Upper lobe of right lung (tissue), 1 donor: ENCODE data around the gene C16orf92. TPM values are rescaled to one million over a fixed set of nuclear protein-coding genes. Genes with fewer than 3 reads are reported as not detected.
"Not testable (repeated sequence)": the region's sequence is repeated elsewhere in the genome, so short reads cannot be mapped to it uniquely, and the experiment has no call there.

Experiments used
- ATAC-seq: fragments of 200-7000 bp; cut with Tn5 transposase; one replicate; pipeline ENCODE4 v1.9.1; 2020; ENCODE audit warnings: mild to moderate bottlenecking, moderate library complexity
- DNase-seq: peaks from one replicate; pipeline ENCODE4 v3.0.0-alpha.2; 2020
- H3K27ac ChIP-seq: fragments of 200-600 bp; one replicate; pipeline ENCODE4 v1.8.0; 2022
- H3K27me3 ChIP-seq: fragments of 200-600 bp; one replicate; pipeline ENCODE4 v1.8.0; 2022; ENCODE audit warnings: mild to moderate bottlenecking
- H3K36me3 ChIP-seq: fragments of 200-600 bp; one replicate; pipeline ENCODE4 v1.8.0; 2022
- H3K4me1 ChIP-seq: fragments of 200-600 bp; one replicate; pipeline ENCODE4 v1.8.0; 2022
- H3K4me3 ChIP-seq: fragments of 200-600 bp; one replicate; pipeline ENCODE4 v1.8.0; 2022; ENCODE audit warnings: mild to moderate bottlenecking
- H3K9me3 ChIP-seq: fragments of 200-600 bp; one replicate; pipeline ENCODE4 v1.8.0; 2022
- CTCF ChIP-seq: fragments of 200-600 bp; IDR thresholded peaks from one replicate; pipeline ENCODE4 v1.8.0; 2022; ENCODE audit warnings: antibody characterized with exemption
- intact Hi-C: fragments of 100-400 bp; cut with DNase I; formaldehyde crosslinking; loops from one replicate; pipeline ENCODE4 v1.11.0; 2022
- total RNA-seq: library from RNA; stranded (reverse); fragmentation: NEBNext Ultra II Directional; extraction: Animal tissue kit (Norgen Biotek cat#: 25700); gene quantifications from one replicate; pipeline ENCODE4 v1.2.1, GENCODE V29; 2021
- donor health status: DM: no; HTN: yes; CAD: no; lungs with severe emphysema.

C16orf92 gene
- total RNA-seq, 1 donor from 2014 or later = not detected

GRCh38 chr16:30010844-30011713, 11.9 kb upstream of the C16orf92 start, which contains the start of gene DOC2A:
TSS of gene DOC2A (minus strand) at chr16:30011027. CDS start at chr16:30010222, 805 bp downstream.
- Histone ChIP-seq H3K36me3 (no peaks in the 10 kb centered on the region), H3K9me3 (no peaks in the 10 kb centered on the region), H3K27me3 (peaks cover 42% of the 10 kb centered on the region), H3K4me3 (peak within 1 kb of the TSS; percentile 34), H3K27ac (no peak within 1 kb of the TSS), H3K4me1 (peaks cover 5% of the 10 kb centered on the region)
- intact Hi-C loops = loop anchor here (10.0 kb wide), 1 partner anchor 316 kb away; no protein-coding TSS in a partner anchor
- peak; percentile 8 for ATAC-seq
- no peak for DNase-seq
- TF ChIP-seq CTCF = no peak

GRCh38 chr16:30011714-30012504, 11.1 kb upstream of the C16orf92 start:
- Histone ChIP-seq H3K4me3 (no peak overlapping the region), H3K27me3 (peaks cover 42% of the 10 kb centered on the region), H3K9me3 (no peaks in the 10 kb centered on the region), H3K36me3 (no peaks in the 10 kb centered on the region), H3K4me1 (peaks cover 5% of the 10 kb centered on the region), H3K27ac (no peak overlapping the region)
- DNase-seq (no peak), ATAC-seq (no peak)
- no peak for TF ChIP-seq CTCF
- intact Hi-C loops = loop anchor here (10.0 kb wide), 1 partner anchor 317 kb away; no protein-coding TSS in a partner anchor

DNA sequence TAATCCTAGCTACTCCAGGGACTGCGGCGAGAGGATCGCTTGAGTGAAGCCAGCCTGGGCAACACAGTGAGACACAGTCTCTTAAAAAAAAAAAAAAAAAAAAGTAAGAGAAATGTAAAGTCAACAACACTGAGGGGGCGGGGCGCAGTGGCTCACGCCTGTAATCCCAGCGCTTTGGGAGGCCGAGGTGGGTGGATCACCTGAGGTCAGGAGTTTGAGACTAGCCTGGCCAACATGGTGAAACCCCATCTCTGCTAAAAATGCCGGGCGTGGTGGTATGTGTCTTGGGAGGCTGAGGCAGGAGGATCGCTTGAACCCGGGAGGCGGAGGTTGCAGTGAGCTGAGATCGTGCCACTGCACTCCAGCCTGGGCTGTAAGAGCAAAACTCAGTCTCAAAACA, 10.4 kb upstream of the C16orf92 start:
- not testable (repeated sequence) for H3K36me3 ChIP-seq, H3K9me3 ChIP-seq, ATAC-seq, H3K27ac ChIP-seq, DNase-seq, H3K4me3 ChIP-seq, H3K4me1 ChIP-seq
- H3K27me3 ChIP-seq = peaks cover 42% of the 10 kb centered on the region
- intact Hi-C loops = loop anchor here (10.0 kb wide), 1 partner anchor 318 kb away; no protein-coding TSS in a partner anchor

DNA sequence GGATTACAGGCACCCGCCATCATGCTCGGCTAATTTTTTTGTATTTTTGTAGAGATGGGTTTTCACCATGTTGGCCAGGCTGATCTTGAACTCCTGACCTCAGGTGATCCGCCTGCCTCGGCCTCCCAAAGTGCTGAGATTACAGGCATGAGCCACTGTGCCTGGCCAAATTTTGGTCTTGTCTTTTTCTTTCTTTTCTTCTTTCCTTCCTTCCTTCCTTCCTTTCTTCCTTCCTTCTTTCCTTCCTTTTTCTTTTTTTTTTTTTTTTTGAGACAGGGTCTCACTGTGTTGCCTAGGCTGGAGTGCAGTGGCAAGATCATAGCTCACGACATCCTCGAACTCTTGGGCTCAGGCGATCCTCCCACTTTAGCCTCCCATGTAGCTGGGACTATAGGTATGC, 7.5 kb upstream of the C16orf92 start:
- ATAC-seq, H3K27ac ChIP-seq, DNase-seq, H3K36me3 ChIP-seq, H3K9me3 ChIP-seq, H3K4me1 ChIP-seq, H3K4me3 ChIP-seq: not testable (repeated sequence)
- peaks cover 20% of the 10 kb centered on the region for H3K27me3 ChIP-seq
- intact Hi-C loops = loop anchor here (10.0 kb wide), 1 partner anchor 321 kb away; no protein-coding TSS in a partner anchor

GRCh38 chr16:30016555-30017276, 6.3 kb upstream of the C16orf92 start:
- H3K4me1 ChIP-seq = no peaks in the 10 kb centered on the region
- H3K27ac ChIP-seq = no peak overlapping the region
- peaks cover 8% of the 10 kb centered on the region for H3K27me3 ChIP-seq
- H3K9me3 ChIP-seq = no peaks in the 10 kb centered on the region
- intact Hi-C loops = loop anchor here (10.0 kb wide), 1 partner anchor 322 kb away; no protein-coding TSS in a partner anchor
- no peak overlapping the region for H3K4me3 ChIP-seq
- no peak for DNase-seq
- no peak for TF ChIP-seq CTCF
- H3K36me3 ChIP-seq = no peaks in the 10 kb centered on the region
- ATAC-seq = no peak

DNA sequence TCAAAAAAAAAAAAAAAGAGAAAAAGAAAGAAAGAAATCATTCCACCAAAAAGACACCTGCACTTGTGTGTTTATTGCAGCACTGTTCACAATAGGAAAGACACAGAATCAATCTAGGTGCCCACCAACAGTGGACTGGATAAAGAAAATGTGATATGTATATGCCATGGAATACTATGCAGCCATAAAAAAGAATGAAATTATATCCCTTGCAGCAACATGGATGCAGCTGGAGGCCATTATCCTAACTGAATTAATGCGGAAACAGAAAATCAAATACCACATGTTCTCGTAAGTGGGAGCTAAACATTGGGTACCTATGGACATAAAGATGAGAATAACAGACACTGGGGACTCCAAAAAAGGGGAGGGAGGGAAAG, 5.7 kb upstream of the C16orf92 start:
- intact Hi-C loops = loop anchor here (10.0 kb wide), 1 partner anchor 322 kb away; no protein-coding TSS in a partner anchor
- DNase-seq (no peak), ATAC-seq (no peak)
- TF ChIP-seq CTCF = no peak
- Histone ChIP-seq H3K27ac (no peak overlapping the region), H3K4me1 (no peaks in the 10 kb centered on the region), H3K27me3 (peaks cover 2% of the 10 kb centered on the region), H3K4me3 (no peak overlapping the region), H3K36me3 (no peaks in the 10 kb centered on the region), H3K9me3 (no peaks in the 10 kb centered on the region)

DNA sequence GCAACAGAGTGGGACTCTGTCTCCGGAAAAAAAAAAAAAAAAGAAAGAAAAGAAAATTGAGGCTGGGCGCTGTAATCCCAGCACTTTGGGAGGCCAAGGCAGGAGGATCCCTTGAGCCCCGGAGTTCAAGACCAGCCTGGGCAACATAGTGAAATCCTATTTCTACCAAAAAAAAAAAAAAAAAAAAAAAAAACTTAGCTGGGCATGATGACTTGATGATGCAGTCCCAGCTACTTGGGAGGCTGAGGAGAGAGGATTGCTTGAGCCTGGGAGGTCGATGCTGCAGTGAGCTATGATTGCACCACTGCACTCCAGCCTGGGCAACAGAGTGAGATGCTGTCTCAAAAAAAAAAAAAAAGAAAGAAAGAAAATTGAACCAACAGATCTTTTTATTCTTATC, 5.1 kb upstream of the C16orf92 start:
- H3K4me3 ChIP-seq, H3K9me3 ChIP-seq, H3K36me3 ChIP-seq, ATAC-seq, H3K4me1 ChIP-seq, H3K27ac ChIP-seq, DNase-seq, H3K27me3 ChIP-seq: not testable (repeated sequence)
- intact Hi-C loops = loop anchor here (10.0 kb wide), 1 partner anchor 323 kb away; no protein-coding TSS in a partner anchor
